RWPE2 (cell line): ENCODE data around the gene ARHGEF5.
"Not testable (repeated sequence)": the region's sequence is repeated elsewhere in the genome, so short reads cannot be mapped to it uniquely, and the experiment has no call there.

Experiments
- ATAC-seq: fragments of 200-7000 bp; cut with Tn5 transposase; 3 replicates; pipeline ENCODE4 v1.9.1; 2021; ENCODE audit warnings: low read depth
- DNase-seq: peaks from one replicate; pipeline ENCODE4 v3.0.0-alpha.2; 2020; ENCODE audit warnings: low spot score
- H3K27ac ChIP-seq: fragments of 450-650 bp; 2 replicates; pipeline ENCODE4 v1.5.1; 2017; ENCODE audit warnings: mild to moderate bottlenecking; ENCODE audit not compliant: poor library complexity, severe bottlenecking
- H3K27me3 ChIP-seq: fragments of 250-450 bp; sonication (Bioruptor Pico); 2 replicates; pipeline ENCODE4 v1.5.1; 2021; ENCODE audit warnings: mild to moderate bottlenecking, moderate library complexity; ENCODE audit not compliant: insufficient read depth, poor library complexity, severe bottlenecking
- H3K36me3 ChIP-seq: fragments of 250-450 bp; sonication (Bioruptor Pico); 2 replicates; pipeline ENCODE4 v1.5.1; 2020; ENCODE audit warnings: low read depth, mild to moderate bottlenecking, moderate library complexity
- H3K4me1 ChIP-seq: fragments of 250-450 bp; sonication (Bioruptor Pico); 2 replicates; pipeline ENCODE4 v1.5.1; 2021; ENCODE audit warnings: mild to moderate bottlenecking, moderate library complexity; ENCODE audit not compliant: insufficient read depth, poor library complexity, severe bottlenecking
- H3K4me3 ChIP-seq: fragments of 250-450 bp; sonication (Bioruptor Pico); 2 replicates; pipeline ENCODE4 v1.5.1; 2021; ENCODE audit warnings: mild to moderate bottlenecking, moderate library complexity; ENCODE audit not compliant: severe bottlenecking
- H3K9me3 ChIP-seq: fragments of 250-450 bp; sonication (Bioruptor Pico); 2 replicates; pipeline ENCODE4 v1.5.1; 2021; ENCODE audit warnings: mild to moderate bottlenecking, moderate library complexity; ENCODE audit not compliant: severe bottlenecking
- CTCF ChIP-seq: fragments of 450-650 bp; IDR thresholded peaks from one replicate; pipeline ENCODE4 v1.5.1; 2017; ENCODE audit warnings: mild to moderate bottlenecking, moderate library complexity; ENCODE audit not compliant: poor library complexity, severe bottlenecking

ARHGEF5 gene

GRCh38 chr7:144414815-144415214 lies 59.6 kb downstream of the ARHGEF5 start:
- H3K4me1 ChIP-seq: peaks cover 18% of the 10 kb centered on the region
- no peak overlapping the region for H3K4me3 ChIP-seq
- DNase-seq: no peak
- no peak for TF ChIP-seq CTCF
- no peak for ATAC-seq
- no peaks in the 10 kb centered on the region for H3K36me3 ChIP-seq
- H3K27me3 ChIP-seq: no peaks in the 10 kb centered on the region
- H3K27ac ChIP-seq: no peak overlapping the region
- no peaks in the 10 kb centered on the region for H3K9me3 ChIP-seq

GRCh38 chr7:144415858-144416257 lies 60.7 kb downstream of the ARHGEF5 start:
- H3K9me3 ChIP-seq: no peaks in the 10 kb centered on the region
- TF ChIP-seq CTCF: no peak
- peak overlapping the region; percentile 31 for H3K27ac ChIP-seq
- DNase-seq (no peak), ATAC-seq (peak; percentile 60)
- peaks cover 18% of the 10 kb centered on the region for H3K4me1 ChIP-seq
- no peaks in the 10 kb centered on the region for H3K27me3 ChIP-seq
- no peak overlapping the region for H3K4me3 ChIP-seq
- no peaks in the 10 kb centered on the region for H3K36me3 ChIP-seq

- H3K27ac ChIP-seq: peak overlapping the region; percentile 31
- H3K36me3 ChIP-seq: no peaks in the 10 kb centered on the region
- no peaks in the 10 kb centered on the region for H3K27me3 ChIP-seq
- peaks cover 18% of the 10 kb centered on the region for H3K4me1 ChIP-seq
- no peak overlapping the region for H3K4me3 ChIP-seq
- ATAC-seq (peak; percentile 90), DNase-seq (no peak)
- TF ChIP-seq CTCF: no peak
- H3K9me3 ChIP-seq: no peaks in the 10 kb centered on the region
Observed at GRCh38 chr7:144416341-144416740, 61.1 kb downstream of the ARHGEF5 start.

DNA sequence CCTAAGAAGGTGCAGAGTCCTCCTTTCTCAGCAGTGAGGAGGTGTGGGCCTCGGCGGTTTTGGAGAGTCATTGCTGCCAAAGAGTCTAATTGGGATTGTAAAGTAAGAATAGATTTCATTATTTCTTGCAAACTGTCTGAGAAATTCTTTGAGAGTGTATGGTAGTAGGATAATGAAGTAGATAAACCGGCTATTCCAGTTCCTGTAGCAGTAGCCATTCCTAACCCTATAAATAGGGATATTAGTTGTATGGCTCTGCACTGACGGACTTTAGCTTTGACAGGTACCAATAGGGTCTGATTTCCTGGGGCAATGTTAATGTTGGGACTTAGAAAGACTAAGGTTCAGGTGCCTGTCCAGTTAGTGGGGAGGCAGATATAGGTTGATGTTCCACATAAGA lies 63.7 kb downstream of the ARHGEF5 start:
- H3K9me3 ChIP-seq, ATAC-seq, H3K27ac ChIP-seq, H3K36me3 ChIP-seq, H3K27me3 ChIP-seq, DNase-seq, H3K4me3 ChIP-seq: not testable (repeated sequence)
- peaks cover 18% of the 10 kb centered on the region for H3K4me1 ChIP-seq

DNA sequence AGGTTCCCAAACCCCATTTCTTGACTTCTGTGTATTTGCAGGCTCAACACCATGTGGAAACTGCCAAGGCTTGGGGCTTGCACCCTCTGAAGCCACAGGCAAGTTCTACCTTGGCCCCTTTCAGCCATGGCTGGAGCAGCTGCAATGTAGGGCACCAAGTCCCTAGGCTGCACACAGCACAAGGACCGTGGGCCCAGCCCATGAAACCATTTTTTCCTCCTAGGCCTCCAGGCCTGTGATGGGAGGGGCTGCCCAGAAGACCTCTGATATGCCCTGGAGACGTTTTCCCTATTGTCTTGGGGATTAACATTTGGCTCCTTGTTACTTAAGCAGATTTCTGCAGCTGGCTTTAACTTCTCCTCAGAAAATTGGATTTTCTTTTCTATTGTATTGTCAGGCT lies 72.3 kb downstream of the ARHGEF5 start:
- not testable (repeated sequence) for DNase-seq, H3K4me3 ChIP-seq, H3K36me3 ChIP-seq, H3K4me1 ChIP-seq, ATAC-seq, H3K27ac ChIP-seq, H3K27me3 ChIP-seq, H3K9me3 ChIP-seq

DNA sequence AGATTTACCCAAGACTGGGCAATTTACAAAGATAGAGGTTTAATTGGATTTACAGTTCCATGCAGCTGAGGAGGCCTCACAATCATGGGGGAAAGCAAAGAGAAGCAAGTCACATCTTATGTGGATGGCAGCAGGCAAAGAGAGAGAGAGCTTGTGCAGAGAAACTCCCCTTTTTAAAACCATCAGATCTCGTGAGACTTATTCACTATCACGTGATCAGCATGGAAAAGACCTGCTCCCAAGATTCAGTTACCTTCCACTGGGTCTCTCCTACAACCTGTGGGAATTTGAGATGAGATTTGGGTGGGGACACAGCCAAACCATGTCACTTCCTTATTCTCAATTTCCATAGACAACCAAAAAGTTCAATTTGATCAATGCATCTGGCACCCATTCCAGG lies 73.2 kb downstream of the ARHGEF5 start:
- DNase-seq: no peak
- no peaks in the 10 kb centered on the region for H3K4me1 ChIP-seq
- H3K27me3 ChIP-seq: no peaks in the 10 kb centered on the region
- no peak overlapping the region for H3K27ac ChIP-seq
- TF ChIP-seq CTCF: no peak
- H3K36me3 ChIP-seq: no peaks in the 10 kb centered on the region
- H3K9me3 ChIP-seq: peaks cover 6% of the 10 kb centered on the region
- ATAC-seq: no peak
- H3K4me3 ChIP-seq: no peak overlapping the region
